HL-60 (cell line): Measurements from ENCODE around the gene TMEM63C.

Experiments
- CTCF ChIP-seq: IDR thresholded peaks from one replicate; pipeline ENCODE4 v1.5.1; 2011; ENCODE audit warnings: low read length, control low read depth, inconsistent platforms; ENCODE audit not compliant: insufficient read depth
- POLR2AphosphoS5 ChIP-seq: IDR thresholded peaks from 2 replicates; pipeline ENCODE4 v1.6.1; 2012; ENCODE audit warnings: low read depth
- SPI1 ChIP-seq: IDR thresholded peaks from 2 replicates; pipeline ENCODE4 v1.6.1; 2012; ENCODE audit warnings: low read depth, mild to moderate bottlenecking, borderline replicate concordance

GRCh38 chr14:77214216-77214615 is 32.6 kb downstream of the TMEM63C start:
- TF ChIP-seq CTCF = no peak
- TF ChIP-seq SPI1 = no peak
- TF ChIP-seq POLR2AphosphoS5 = no peak
